Liver (tissue), 9 donors: ENCODE results near the gene LMTK3. TPM values are rescaled to one million over a fixed set of nuclear protein-coding genes. Genes with fewer than 3 reads are reported as not detected.

Experiments
- DNase-seq: peaks from one replicate; pipeline ENCODE4 v3.0.0-alpha.2; 2017; ENCODE audit warnings: low spot score
- H3K27ac ChIP-seq, 2 donors: one replicate each; pipeline ENCODE4 v1.7.0; 2013; ENCODE audit warnings: inconsistent platforms in 2 of 2, low read length in 2 of 2, control low read depth in 1 of 2, low read depth in 1 of 2, mild to moderate bottlenecking in 1 of 2
- H3K27me3 ChIP-seq, 4 donors: one replicate each; pipeline versions ENCODE4 v1.6.1 to v1.7.0; 2013; ENCODE audit warnings: low read length in 3 of 4, inconsistent platforms in 1 of 4, mild to moderate bottlenecking in 1 of 4, moderate library complexity in 1 of 4; ENCODE audit not compliant: control insufficient read depth in 4 of 4, insufficient read depth in 4 of 4
- H3K36me3 ChIP-seq, 4 donors: one replicate each; pipeline versions ENCODE4 v1.6.1 to v1.7.0; 2013; ENCODE audit warnings: low read length in 3 of 4, mild to moderate bottlenecking in 3 of 4, low read depth in 1 of 4, moderate library complexity in 1 of 4; ENCODE audit not compliant: control insufficient read depth in 4 of 4, insufficient read depth in 3 of 4
- H3K4me1 ChIP-seq, 4 donors: one replicate each; pipeline versions ENCODE4 v1.6.1 to v1.7.0; 2013; ENCODE audit warnings: low read length in 3 of 4, mild to moderate bottlenecking in 3 of 4, moderate library complexity in 1 of 4; ENCODE audit not compliant: control insufficient read depth in 4 of 4, insufficient read depth in 4 of 4
- H3K4me3 ChIP-seq, 3 donors: one replicate each; pipeline versions ENCODE4 v1.6.1 to v1.7.0; 2013; ENCODE audit warnings: low read length in 3 of 3, control low read depth in 1 of 3, low read depth in 1 of 3, mild to moderate bottlenecking in 1 of 3
- H3K9ac ChIP-seq, 2 donors: one replicate each; pipeline ENCODE4 v1.7.0; 2013; ENCODE audit warnings: low read length in 2 of 2, mild to moderate bottlenecking in 2 of 2, moderate library complexity in 2 of 2, control low read depth in 1 of 2, low read depth in 1 of 2
- H3K9me3 ChIP-seq, 4 donors: one replicate each; pipeline versions ENCODE4 v1.6.1 to v1.7.0; 2013; ENCODE audit warnings: low read length in 3 of 4; ENCODE audit not compliant: control insufficient read depth in 4 of 4
- ATF3 ChIP-seq: IDR thresholded peaks from 2 replicates; pipeline ENCODE4 v1.6.1; 2016; ENCODE audit warnings: antibody characterized with exemption
- CTCF ChIP-seq: fragments of 150-350 bp; IDR thresholded peaks from 2 replicates; pipeline ENCODE4 v1.5.1; 2017; ENCODE audit warnings: improper control_type of control experiment, low read depth, low read length; ENCODE audit not compliant: missing input control
- EGR1 ChIP-seq, 2 donors: IDR thresholded peaks; 2 replicates each; pipeline ENCODE4 v1.6.1; 2016 to 2018; ENCODE audit warnings: antibody characterized with exemption in 2 of 2, low read depth in 2 of 2
- FOXA2 ChIP-seq: IDR thresholded peaks from 2 replicates; pipeline ENCODE4 v1.6.1; 2016; ENCODE audit warnings: antibody characterized with exemption
- GABPA ChIP-seq, 2 donors: IDR thresholded peaks in 1 of 2; conservative IDR thresholded peaks in 1 of 2; 2 replicates each; pipeline ENCODE4 v1.6.1; 2016; ENCODE audit warnings: antibody characterized with exemption in 2 of 2, mild to moderate bottlenecking in 1 of 2, moderate library complexity in 1 of 2
- HNF4A ChIP-seq, 2 donors: conservative IDR thresholded peaks; 2 replicates each; pipeline ENCODE4 v1.6.1; 2016; ENCODE audit warnings: antibody characterized with exemption in 2 of 2, mild to moderate bottlenecking in 2 of 2
- HNF4G ChIP-seq: IDR thresholded peaks from 2 replicates; pipeline ENCODE4 v1.6.1; 2016; ENCODE audit warnings: antibody characterized with exemption
- JUND ChIP-seq, 2 donors: IDR thresholded peaks; 2 replicates each; pipeline ENCODE4 v1.6.1; 2016; ENCODE audit warnings: antibody characterized with exemption in 2 of 2
- MAX ChIP-seq: IDR thresholded peaks from 2 replicates; pipeline ENCODE4 v1.6.1; 2016; ENCODE audit warnings: antibody characterized with exemption
- RAD21 ChIP-seq, 2 donors: IDR thresholded peaks; 2 replicates each; pipeline ENCODE4 v1.6.1; 2016; ENCODE audit warnings: antibody characterized with exemption in 2 of 2, mild to moderate bottlenecking in 2 of 2
- REST ChIP-seq: IDR thresholded peaks from 2 replicates; pipeline ENCODE4 v1.6.1; 2016; ENCODE audit warnings: antibody characterized with exemption, mild to moderate bottlenecking
- RXRA ChIP-seq, 2 donors: IDR thresholded peaks; 2 replicates each; pipeline ENCODE4 v1.6.1; 2017 to 2018; ENCODE audit warnings: antibody characterized with exemption in 2 of 2, mild to moderate bottlenecking in 1 of 2
- SP1 ChIP-seq: IDR thresholded peaks from 2 replicates; pipeline ENCODE4 v1.6.1; 2018; ENCODE audit warnings: antibody characterized with exemption, mild to moderate bottlenecking
- TAF1 ChIP-seq: conservative IDR thresholded peaks from 2 replicates; pipeline ENCODE4 v1.6.1; 2016; ENCODE audit warnings: antibody characterized with exemption, mild to moderate bottlenecking
- YY1 ChIP-seq: IDR thresholded peaks from 2 replicates; pipeline ENCODE4 v1.6.1; 2016; ENCODE audit warnings: antibody characterized with exemption, mild to moderate bottlenecking
- ZBTB33 ChIP-seq: IDR thresholded peaks from 2 replicates; pipeline ENCODE4 v1.6.1; 2016; ENCODE audit warnings: antibody characterized with exemption
- WGBS: extraction: QIAGEN DNeasy Blood & Tissue Kit; methylation state at CpG from one replicate; pipeline ENCODE4 v1.1.7; 2013; 5-methylcytosine and 5-hydroxymethylcytosine counted together
- polyA plus RNA-seq, 2 donors: library from polyadenylated mRNA; stranded (reverse) in 1 of 2; unstranded in 1 of 2; fragments of 200-250 nt in 1 of 2; fragments of >200 nt in 1 of 2; fragmentation: Nextera tagmentation in 1 of 2; extraction: Ambion mirVana in 1 of 2; gene quantifications; one replicate each; pipeline versions ENCODE4 v1.2.1 to v1.2.3, GENCODE V29; 2013 to 2015
- total RNA-seq, 2 donors: library from RNA; depleted of rRNA; stranded (reverse); fragments of >200 nt; gene quantifications; one replicate each; pipeline ENCODE4 v1.2.3, GENCODE V29; 2014
- donor health status: healthy.
- donor health status: healthy.
- donor health status: healthy.
- donor health status: healthy.
- donor health status: healthy.

The LMTK3 gene
- total and polyA plus RNA-seq, 4 donors: 0.08 TPM; not detected in 2

GRCh38 chr19:48502350-48503018 is 9.2 kb downstream of the LMTK3 start:
- Histone ChIP-seq H3K4me1 (peaks cover 0 to 9% (median 4%) of the 10 kb centered on the region in 4 donors), H3K4me3 (no peak overlapping the region), H3K27ac (no peak overlapping the region), H3K36me3 (no peaks in the 10 kb centered on the region), H3K9ac (no peak overlapping the region), H3K27me3 (peaks cover 0 to 4% (median 3%) of the 10 kb centered on the region in 4 donors), H3K9me3 (no peaks in the 10 kb centered on the region)
- 32% methylated on average over 27 of the region's 27 CpGs for WGBS
- no peak for DNase-seq
- no peak for TF ChIP-seq YY1
- TF ChIP-seq ZBTB33: no peak
- no peak for TF ChIP-seq EGR1 (IDR thresholded peaks at IDR 0.05; ENCODE audit: low read depth in 2 of 2)
- TF ChIP-seq SP1: no peak
- no peak for TF ChIP-seq MAX
- TF ChIP-seq CTCF: no peak
- TF ChIP-seq HNF4A (conservative IDR thresholded peaks at IDR 0.05): no peak

- no peak overlapping the region for H3K4me3 ChIP-seq
- H3K36me3 ChIP-seq: no peaks in the 10 kb centered on the region
- no peak overlapping the region for H3K27ac ChIP-seq
- 5% methylated on average over 20 of the region's 20 CpGs for WGBS
- peaks cover 0 to 9% (median 4%) of the 10 kb centered on the region in 4 donors for H3K4me1 ChIP-seq
- H3K27me3 ChIP-seq: peaks cover 0 to 4% (median 3%) of the 10 kb centered on the region in 4 donors
- no peak for TF ChIP-seq FOXA2
- TF ChIP-seq RXRA (IDR thresholded peaks at IDR 0.05): no peak
- no peak for TF ChIP-seq ATF3
- TF ChIP-seq TAF1: no peak
- TF ChIP-seq ZBTB33: no peak
- no peak for TF ChIP-seq YY1
- no peak for TF ChIP-seq CTCF
- no peak for TF ChIP-seq GABPA (IDR thresholded peaks at IDR 0.05 in 1 of 2, conservative IDR thresholded peaks at IDR 0.05 in 1 of 2)
- TF ChIP-seq REST: no peak
- no peak for TF ChIP-seq SP1
- TF ChIP-seq HNF4G: no peak
- TF ChIP-seq MAX: no peak
- TF ChIP-seq RAD21 (IDR thresholded peaks at IDR 0.05): no peak
- TF ChIP-seq HNF4A (conservative IDR thresholded peaks at IDR 0.05): no peak
- TF ChIP-seq JUND (IDR thresholded peaks at IDR 0.05): no peak
- no peak overlapping the region for H3K9ac ChIP-seq
- DNase-seq: no peak
- H3K9me3 ChIP-seq: no peaks in the 10 kb centered on the region
Observed at GRCh38 chr19:48501494-48502349, 9.9 kb downstream of the LMTK3 start.
